ENCODE results near the gene FRY.

GRCh38 chr13:32040689-32041088 lies 9.1 kb downstream of the FRY start:
- no peak for TF ChIP-seq CTCF (IDR thresholded peaks at IDR 0.05)
- no peak for TF ChIP-seq EZH2 (IDR thresholded peaks at IDR 0.05; ENCODE audit: borderline replicate concordance, insufficient read depth, low read depth, low read length, poor library complexity, severe bottlenecking)

All from B cell (primary cell).